Measurements from ENCODE around the gene TMEM51.
A peak's percentile ranks its signal among the peaks of the same experiment; 100 is the strongest.

Gene TMEM51

GRCh38 chr1:15153184-15153841, at the start of gene TMEM51:
Gene TMEM51 (plus strand): TSS chr1:15153747. CDS start chr1:15215088, 61,341 bp downstream.
- peak; percentile 22 for DNase-seq (ENCODE audit: low spot score)

- no peak for DNase-seq (ENCODE audit: low spot score)
Observed at GRCh38 chr1:15103906-15104305, 49.6 kb upstream of the TMEM51 start.

GRCh38 chr1:15104768-15105167, 48.8 kb upstream of the TMEM51 start:
- DNase-seq (ENCODE audit: low spot score), result no peak

GRCh38 chr1:15106608-15107007, 46.9 kb upstream of the TMEM51 start:
- no peak for DNase-seq (ENCODE audit: low spot score)

GRCh38 chr1:15107058-15107687, 46.4 kb upstream of the TMEM51 start:
- DNase-seq (ENCODE audit: low spot score), result no peak

GRCh38 chr1:15107911-15108310, 45.6 kb upstream of the TMEM51 start:
- DNase-seq (ENCODE audit: low spot score), result no peak

GRCh38 chr1:15110128-15110866, 43.2 kb upstream of the TMEM51 start:
- DNase-seq (ENCODE audit: low spot score), result no peak

GRCh38 chr1:15110867-15111230, 42.7 kb upstream of the TMEM51 start:
- no peak for DNase-seq (ENCODE audit: low spot score)

- DNase-seq (ENCODE audit: low spot score), result no peak
Observed at GRCh38 chr1:15113146-15113545, 40.4 kb upstream of the TMEM51 start.

- no peak for DNase-seq (ENCODE audit: low spot score)
Observed at GRCh38 chr1:15114884-15115283, 38.7 kb upstream of the TMEM51 start.

GRCh38 chr1:15115542-15116330, 37.8 kb upstream of the TMEM51 start:
- DNase-seq (ENCODE audit: low spot score), result no peak

GRCh38 chr1:15116966-15117365, 36.6 kb upstream of the TMEM51 start:
- DNase-seq (ENCODE audit: low spot score), result no peak

GRCh38 chr1:15117671-15118325, 35.7 kb upstream of the TMEM51 start:
- no peak for DNase-seq (ENCODE audit: low spot score)

- no peak for DNase-seq (ENCODE audit: low spot score)
Observed at GRCh38 chr1:15118579-15118978, 35.0 kb upstream of the TMEM51 start.

GRCh38 chr1:15120251-15120945, 33.1 kb upstream of the TMEM51 start:
- DNase-seq (ENCODE audit: low spot score), result no peak

GRCh38 chr1:15122331-15122730, 31.2 kb upstream of the TMEM51 start:
- DNase-seq (ENCODE audit: low spot score), result no peak

GRCh38 chr1:15123270-15123669, 30.3 kb upstream of the TMEM51 start:
- no peak for DNase-seq (ENCODE audit: low spot score)

GRCh38 chr1:15123925-15124324, 29.6 kb upstream of the TMEM51 start:
- DNase-seq (ENCODE audit: low spot score), result no peak

GRCh38 chr1:15124362-15125100, 29.0 kb upstream of the TMEM51 start:
- no peak for DNase-seq (ENCODE audit: low spot score)

GRCh38 chr1:15125101-15125745, 28.3 kb upstream of the TMEM51 start:
- no peak for DNase-seq (ENCODE audit: low spot score)

All from globus pallidus (tissue), 1 donor.